Urothelium cell line (cell line): ENCODE measurements around the gene MRPS18B.

Experiments used
- DNase-seq: peaks from one replicate; pipeline ENCODE4 v3.0.0; 2011; ENCODE audit warnings: low spot score, mixed read lengths
- FAIRE-seq: peaks from 2 replicates; lab custom pipeline; 2011; peaks lifted over from hg19 to GRCh38; lab: Jason Lieb, UNC

The MRPS18B gene

DNA sequence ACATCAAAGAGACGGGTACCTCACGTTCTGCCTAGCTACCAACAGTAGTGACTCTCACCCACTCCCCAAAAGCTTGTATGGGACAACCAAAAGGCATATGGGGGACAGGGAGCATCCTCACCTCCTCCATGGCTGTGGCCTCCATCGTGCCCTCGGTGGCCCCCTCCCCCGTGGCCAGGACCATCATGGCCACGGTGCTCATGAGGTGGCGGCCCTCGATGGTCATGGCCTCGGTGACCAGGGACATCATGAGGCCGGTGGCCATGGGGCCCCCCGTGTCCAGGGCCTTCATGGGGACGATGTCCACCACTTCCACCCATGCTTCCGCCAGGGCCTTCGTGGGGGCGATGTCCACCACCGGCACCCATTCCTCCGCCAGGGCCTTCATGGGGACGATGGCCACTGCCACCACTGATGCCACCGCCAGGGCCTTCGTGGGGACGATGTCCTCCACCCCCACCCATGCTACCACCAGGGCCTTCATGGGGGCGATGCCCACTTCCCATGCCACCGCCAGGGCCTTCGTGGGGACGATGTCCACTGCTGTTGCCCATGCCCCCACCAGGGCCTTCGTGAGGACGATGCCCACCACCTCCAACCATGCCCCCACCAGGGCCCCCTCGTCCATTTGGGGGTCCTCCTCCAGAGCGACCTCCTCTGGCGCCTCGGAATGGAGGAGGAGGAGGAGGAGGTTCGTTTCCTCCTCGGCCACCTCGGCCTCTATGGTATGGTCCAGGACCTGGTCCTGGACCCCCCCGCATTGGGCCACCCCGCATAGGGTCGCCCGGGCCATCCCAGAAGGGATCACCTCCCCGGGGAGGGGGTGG is 15.6 kb upstream of the MRPS18B start:
- DNase-seq (no peak), FAIRE-seq (no peak)

DNA sequence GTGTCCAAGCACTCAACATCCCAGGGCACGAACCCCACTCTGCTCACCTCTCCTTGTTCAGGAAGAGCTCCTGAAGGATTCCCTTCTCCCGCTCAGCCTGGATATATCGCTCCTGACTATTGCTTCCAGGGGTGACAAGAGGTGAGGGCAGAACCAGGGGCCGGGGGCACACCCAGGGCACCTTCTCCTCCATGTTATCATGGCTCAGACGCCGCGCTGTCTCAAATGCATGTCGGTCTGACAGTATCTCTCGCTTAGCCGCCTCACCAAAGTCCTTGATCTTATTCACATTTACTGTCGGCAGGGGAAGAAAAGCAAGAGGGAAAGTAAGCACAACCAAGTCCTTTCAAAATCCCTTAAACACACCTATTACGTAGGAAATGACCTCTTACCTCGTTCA is 13.7 kb upstream of the MRPS18B start:
- FAIRE-seq (no peak), DNase-seq (no peak)

DNA sequence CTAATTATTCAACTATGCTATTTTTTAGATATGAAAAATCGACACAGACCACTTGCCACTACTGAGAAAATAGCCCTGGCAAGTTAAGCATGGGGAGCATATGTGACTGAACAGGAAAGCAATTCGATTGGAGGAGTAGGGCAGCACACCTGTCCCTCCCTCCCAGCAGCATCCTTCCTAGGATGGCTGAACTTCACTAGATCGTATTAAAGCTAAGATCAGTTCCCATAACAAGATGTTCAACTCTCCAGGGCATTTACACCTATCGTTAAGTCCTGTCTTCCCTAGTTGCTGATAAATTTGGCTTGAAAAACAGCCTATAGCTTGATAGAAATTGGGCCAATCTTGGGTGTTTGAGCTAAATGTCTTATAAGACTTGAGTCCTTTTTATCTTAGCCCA is 7.6 kb upstream of the MRPS18B start:
- FAIRE-seq, result no peak
- DNase-seq, result no peak

DNA sequence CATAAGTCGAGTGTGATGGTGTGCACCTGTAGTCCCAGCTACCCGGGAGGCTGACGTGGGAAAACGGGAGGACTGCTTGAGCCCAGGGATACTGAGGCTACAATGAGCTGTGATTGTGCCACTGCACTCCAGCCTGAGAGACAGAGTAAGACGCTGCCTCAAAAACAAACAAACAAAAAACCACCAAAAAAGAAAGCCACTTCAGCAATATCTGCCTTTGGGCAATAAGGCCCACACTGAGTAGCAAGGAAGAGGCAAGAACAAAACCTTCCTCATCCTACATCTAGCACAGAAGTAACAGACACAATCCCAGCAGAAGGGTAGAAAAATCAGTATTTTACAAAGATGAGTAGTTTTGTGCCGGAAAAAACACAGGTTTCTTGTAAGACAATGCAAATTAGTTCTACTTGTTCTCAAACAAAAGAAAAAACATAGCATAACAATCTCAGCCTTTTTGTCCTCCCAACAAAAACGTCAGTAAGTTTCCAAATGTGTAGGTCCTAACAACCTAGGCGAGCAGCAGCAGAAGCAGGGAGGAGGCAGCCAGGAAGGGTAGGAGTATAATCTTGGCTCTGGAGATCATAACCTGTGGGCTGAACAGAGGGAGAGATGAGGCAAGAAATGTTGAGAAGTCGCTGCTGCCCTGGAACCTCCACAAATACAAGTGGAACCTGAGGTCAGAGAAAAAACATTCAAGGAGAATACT is 6.3 kb upstream of the MRPS18B start:
- DNase-seq, result no peak
- FAIRE-seq, result no peak

DNA sequence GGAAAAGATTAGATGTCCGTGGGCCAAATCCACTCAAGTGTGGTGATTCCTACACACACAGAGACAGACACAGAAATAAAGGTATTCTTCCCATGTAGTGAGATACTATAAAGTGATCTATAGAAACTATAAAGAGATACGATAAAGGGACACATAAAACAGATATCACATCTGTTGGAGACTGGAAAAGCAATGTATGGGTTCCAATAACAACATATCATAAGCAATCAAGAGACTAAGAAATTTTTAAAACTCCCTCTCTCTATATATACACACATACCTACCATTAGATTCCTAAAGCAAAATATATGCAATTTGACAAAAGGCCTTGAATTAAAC is 5.8 kb upstream of the MRPS18B start:
- DNase-seq (no peak), FAIRE-seq (no peak)

DNA sequence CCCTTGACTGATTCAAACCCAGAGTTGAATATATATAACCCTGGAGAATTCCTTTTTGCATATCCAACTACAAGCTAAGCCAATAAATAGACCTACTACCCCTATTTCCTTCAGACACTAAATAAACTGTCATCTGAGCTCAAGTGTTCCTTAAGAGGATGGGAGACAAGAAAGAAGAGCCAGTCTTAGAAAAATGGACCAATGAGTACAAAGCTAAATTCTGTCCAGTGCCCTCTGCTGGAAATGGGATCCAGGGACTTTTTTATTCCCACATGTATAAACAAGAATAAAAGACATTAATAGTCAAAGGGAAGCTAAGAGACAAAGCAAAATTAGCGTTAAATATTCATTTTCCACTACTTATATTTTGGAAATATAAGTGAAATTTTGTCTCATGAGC is 5.4 kb upstream of the MRPS18B start:
- DNase-seq (no peak), FAIRE-seq (no peak)

DNA sequence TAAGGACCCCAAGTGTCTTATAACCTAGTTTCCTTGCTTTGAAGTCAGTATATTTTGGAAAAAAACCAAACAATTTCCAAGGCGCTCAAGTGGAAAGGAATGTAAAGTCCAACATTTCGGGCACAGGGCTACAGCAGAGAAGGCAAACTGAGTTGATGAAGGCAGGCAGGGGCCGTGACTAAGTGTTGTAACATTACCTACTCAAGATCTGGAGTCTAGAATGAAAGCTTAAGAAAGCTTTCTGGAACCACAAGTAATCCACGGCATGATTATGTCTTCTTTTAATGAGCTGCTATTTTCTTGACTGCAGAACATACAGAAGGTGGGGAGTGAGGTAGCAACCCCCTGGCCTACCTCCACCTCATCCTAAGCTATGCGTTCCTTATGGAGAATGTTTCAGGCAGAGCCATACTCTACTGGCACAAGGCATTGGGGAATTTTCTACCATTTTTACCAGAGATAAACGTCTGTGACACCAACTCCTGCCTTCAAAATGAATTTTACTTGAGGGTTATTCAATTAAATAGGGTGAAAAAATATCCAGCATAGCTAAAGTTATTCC is 4.9 kb upstream of the MRPS18B start:
- DNase-seq, result no peak
- FAIRE-seq, result no peak

DNA sequence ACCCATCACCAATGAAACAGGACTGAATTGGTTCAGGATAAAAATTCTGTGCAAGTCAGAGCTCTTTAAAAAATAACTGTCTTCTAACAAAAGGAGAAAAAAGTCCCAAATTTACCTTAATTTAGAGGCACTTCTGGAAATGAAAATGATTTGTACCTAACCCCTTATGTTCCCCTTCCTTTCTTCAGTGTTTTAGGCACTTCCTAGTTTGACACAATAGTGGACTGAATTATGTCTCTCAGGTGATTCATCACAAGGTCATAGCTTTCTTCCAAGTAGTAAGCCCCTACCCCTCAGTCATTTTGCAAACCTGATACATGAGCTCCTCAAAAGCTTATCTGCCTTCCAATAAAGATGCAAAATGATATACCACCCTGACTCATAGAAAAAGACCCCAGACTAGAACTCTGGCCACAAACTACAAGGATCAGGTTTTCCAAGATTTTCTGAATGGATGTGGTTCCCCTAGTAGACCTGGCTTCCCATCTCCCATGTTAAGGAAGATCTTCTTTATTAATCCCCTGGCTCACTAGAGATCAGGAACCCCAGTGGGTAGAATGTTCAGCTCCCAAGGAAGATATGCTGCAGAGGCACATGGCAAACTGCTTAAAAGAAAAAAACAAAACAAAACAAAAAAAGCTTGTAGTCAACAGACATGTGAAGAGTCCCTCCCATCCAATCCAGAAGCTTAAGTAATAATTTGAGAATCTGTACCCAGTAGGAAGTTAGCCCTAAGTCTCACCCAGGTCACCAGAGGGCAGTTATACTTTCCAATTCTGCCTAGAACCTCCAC is 4.2 kb upstream of the MRPS18B start:
- FAIRE-seq, result no peak
- DNase-seq, result no peak

DNA sequence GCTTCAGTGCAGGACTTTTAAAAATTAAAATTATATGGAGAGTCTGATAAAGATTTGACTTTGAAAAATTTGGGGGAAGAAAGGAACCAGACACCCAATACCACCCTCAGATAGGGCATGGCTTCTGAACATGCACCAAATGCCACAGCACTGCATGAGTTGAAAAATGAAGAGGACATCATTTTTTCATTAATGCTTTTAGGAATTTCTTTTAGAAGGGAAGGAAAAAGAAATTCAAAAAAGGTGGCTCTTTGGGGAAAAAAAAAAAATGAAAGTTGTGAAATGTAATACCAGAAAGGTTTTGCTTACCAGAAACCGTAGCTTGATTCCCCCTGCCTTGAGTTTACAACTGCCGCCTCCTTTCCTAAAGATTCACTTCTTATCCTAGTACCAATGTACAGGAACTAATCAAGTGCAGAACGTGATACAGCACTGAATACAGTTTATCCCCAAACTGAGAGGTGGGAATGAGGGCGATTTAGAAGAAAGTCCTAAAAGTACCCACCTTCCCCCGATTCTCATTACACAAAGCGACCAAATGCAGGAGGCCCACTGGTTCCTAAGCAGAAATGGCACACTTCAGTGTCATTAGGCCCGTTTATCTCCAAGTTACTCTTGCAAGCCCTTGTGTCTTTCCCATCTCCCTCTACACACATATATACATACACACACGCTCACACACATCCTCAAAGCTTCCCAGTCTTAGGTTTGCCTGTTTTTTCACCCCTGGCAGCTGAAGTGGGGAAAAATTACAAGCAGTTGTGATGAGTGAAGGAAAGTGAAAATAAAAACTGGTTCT is 3.4 kb upstream of the MRPS18B start:
- no peak for FAIRE-seq

DNA sequence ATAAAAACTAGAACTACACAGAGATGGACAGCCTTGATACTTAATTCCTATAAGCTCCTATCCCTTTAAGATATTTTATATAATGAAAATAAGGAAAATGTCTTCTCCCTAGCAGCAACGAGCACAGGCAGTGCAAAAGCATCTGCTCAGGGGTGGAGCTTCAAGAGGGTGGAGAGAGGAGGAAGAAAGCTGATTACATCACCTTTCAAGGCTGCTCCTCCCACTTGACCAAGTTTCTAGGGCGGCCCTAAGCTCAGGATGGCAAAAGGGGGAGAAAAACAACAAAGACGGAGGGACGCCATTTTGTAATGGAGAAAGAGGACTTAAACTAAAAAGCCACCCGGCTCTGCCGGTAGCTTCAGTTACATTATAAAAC is 2.8 kb upstream of the MRPS18B start:
- DNase-seq, result peak; percentile 87
- no peak for FAIRE-seq

More for the DNA sequence above, 3.4 kb upstream of the MRPS18B start:
- no peak for DNase-seq

DNA sequence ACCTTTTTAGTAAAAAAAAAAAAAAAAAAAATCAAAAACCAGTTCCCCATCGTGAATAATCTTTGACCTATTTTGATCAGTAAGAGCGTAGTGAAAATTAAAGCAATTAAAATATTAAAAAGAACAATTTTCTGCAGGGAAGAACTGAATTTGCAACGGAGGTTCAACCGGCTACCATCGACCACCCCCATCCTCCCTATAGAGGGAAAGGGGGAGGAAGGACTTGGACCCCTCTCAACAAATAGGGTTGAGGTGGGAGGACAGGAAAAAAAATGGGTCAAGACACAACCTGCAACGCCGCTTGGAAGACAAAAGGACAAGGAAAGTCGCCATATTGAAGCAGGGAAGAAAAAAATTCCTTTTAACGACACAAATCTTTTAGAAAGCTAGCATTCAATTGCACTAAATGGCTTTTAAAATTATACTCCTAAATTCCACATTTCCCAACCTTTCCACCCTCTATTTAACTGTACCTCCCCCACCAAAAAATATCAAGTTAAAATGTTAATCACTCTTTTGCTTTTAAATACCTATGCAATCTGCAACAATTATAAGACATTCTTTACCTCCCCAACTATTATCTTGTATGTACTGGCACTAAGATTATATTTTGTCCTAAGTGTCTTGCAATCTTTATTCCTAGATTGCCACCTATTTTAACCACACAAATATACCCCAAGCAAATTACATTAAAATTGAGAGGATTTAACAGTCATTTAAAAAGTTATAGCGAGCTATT is 2.3 kb upstream of the MRPS18B start:
- DNase-seq (peak; percentile 33), FAIRE-seq (no peak)

DNA sequence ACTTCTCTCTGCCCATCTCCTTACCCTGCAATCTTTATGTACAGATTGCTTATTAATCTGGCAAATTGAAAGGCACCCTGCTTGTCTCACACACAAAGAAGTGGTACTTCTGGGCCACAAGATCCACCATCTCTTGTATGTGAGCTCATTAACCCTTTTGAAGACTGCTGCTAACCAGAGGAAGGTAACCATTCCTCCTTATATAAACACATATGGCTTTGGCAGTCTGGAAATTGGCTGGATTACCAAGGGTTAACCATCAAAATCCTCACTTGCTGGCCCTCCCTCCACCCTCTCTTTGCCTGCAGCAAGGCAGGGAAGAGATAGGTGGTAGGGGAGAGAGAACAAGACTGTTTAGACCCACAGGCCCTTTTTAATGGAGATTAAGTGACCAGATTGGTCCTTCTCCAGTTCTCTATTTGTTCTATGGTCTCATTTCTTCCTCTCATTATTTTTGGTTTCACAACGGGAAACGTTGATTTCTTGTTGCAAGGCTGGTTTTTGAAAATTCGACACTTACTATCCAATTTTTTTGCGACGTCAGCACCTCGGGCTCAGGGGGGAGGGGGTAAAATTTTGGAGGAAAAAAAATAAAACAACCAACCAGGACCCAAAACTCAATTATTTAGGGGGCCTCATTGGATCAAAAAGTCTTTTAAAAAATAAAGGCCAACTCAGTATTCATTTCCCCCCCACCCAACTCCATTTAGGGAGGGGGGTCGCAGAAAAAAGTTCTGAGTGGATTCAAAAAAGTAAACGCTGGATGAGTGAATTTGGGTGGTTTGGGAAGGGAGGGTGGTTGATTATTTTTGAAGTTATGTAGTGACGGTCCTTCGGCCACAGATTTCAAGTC is 1.5 kb upstream of the MRPS18B start:
- DNase-seq, result no peak
- FAIRE-seq, result no peak

DNA sequence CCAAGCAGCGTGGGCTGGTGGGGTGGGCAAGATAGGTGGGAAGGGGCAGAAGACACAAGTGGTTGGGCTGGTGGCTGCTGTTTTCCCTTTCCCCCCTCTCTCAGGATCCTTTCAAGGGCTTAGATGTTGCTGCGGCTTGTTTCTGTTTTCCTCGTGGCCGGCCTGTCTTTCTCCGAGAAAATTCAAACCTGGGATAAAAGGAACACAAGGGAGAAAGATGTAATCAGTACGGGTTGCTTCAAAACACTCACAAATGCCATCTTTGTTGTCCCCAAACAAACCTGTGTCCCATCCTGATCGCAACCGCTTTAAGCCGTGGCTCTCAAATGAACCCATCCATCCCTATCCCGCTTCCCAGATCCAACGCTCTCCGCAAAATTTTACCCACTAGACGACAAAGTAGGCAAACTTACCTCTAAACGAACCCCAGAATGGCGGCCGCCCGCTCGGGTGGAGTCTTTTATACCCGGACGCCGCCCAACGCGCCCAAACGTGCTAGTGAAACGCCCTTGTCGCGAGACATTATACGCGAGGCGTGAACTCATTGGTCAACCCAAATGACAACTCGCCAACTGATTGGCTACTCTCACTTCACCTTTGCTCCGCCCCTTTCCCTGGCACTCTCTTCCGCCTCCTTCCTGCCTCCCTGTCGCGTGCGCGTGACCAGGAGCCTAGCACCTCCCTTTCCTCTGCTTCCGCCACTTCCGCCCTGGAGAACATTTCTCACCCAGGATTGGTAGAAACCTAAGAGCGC is 652 bp upstream of the MRPS18B start, which contains the start of gene PPP1R10:
Gene PPP1R10, minus strand, starts transcription at position 433 of the 754 bp plus-strand sequence. CDS start 7,299 bp downstream, outside the sequence.
- DNase-seq, result peak; percentile 97
- peak; percentile 20 for FAIRE-seq

DNA sequence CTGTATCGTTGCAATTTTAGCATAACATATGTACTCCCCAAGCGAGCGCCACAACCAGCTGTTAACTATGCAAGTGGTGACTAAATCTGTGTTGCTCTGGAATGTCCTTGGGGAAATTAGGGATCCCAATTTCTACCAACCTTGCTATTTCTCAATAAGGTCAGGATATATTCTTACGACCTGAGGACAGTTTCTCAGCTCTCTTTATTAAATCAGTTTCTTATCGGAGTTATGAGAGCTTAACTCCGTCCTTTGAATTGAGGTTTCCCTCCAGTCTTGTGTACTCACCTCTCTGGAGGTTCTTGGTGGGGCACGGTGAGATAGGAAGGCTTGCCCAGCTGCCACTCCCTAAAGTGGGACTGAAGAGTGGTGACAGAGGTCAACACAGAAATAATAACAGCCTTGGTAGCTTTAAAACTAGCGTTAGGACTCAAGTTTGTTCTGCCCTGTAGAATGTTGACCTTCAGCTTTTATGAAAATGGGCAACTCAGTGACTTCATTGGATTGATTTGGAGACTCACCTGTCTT is 694 bp downstream of the MRPS18B start:
- no peak for DNase-seq
- no peak for FAIRE-seq

DNA sequence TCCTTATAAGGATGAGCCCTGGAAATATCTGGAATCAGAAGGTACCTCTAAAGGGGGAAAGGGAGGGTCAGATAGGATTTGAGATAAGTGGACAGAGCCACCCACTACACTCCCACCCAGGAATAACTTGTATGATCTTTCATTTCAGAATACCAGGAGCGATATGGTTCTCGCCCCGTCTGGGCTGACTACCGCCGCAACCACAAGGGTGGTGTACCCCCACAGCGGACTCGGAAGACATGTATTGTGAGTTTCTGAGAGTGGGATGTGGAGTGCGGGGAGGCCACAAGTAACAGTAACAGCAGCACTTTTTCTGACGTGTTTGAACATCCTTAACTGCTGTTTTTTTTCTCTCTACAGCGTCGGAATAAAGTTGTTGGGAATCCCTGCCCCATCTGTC is 1.9 kb downstream of the MRPS18B start:
- FAIRE-seq (no peak), DNase-seq (no peak)

DNA sequence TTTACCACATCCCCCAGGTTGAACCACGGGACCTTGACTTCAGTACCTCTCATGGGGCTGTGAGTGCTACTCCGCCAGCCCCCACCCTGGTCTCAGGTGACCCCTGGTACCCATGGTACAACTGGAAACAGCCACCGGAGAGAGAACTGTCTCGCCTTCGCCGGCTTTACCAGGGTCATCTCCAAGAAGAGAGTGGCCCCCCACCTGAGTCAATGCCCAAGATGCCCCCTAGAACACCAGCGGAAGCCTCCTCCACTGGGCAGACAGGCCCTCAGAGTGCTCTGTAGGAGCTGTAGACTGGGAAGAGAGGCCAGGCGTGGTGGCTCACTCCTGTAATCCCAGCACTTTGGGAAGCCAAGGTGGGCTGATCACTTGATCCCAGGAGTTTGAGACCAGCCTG is 7.9 kb downstream of the MRPS18B start:
- DNase-seq (no peak), FAIRE-seq (no peak)

DNA sequence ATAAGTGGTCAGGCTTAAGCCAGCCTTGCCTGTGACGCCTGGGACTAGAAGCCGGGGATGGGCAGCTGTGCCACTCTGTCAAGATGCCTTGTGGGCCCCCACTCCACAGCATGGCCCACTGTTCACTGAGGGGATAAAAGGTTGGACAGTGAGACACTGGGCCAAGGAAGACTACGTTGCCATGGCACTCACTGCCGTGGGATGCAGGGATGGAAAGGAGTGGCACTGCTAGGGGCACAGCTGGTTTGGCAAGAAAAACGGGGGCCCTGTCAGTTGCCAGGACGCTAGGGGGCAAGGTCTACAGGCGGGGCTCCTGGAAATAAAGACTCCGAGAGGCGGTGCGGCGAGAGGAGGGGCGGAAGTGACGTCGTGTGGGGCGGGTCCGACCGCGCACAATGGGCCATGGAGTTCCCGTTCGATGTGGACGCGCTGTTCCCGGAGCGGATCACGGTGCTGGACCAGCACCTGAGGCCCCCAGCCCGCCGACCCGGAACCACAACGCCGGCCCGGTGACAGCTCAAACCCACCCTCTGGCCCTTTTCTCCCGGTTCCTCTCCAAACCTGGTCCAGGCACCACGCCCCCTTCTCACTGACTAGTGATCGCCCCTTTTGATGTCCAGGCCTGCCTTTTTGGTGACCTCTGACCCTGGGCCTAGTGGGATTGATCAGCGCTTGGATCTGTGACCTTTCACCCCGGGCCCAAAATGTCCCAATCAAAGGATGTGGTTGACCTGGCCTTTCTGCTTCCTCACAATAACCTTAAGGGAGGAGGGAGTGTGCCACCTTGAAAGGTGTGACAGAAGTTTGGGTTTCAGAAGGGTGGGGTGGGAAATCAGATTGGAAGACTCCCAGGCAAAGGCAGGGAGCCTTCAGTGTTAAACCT is 9.1 kb downstream of the MRPS18B start, which contains the start of gene ATAT1:
Gene ATAT1, plus strand, starts transcription at position 391 of the 883 bp plus-strand sequence.
- FAIRE-seq (peak; percentile 20), DNase-seq (peak; percentile 89)
